ENCODE data around the gene ELAVL1.

ELAVL1 gene

DNA sequence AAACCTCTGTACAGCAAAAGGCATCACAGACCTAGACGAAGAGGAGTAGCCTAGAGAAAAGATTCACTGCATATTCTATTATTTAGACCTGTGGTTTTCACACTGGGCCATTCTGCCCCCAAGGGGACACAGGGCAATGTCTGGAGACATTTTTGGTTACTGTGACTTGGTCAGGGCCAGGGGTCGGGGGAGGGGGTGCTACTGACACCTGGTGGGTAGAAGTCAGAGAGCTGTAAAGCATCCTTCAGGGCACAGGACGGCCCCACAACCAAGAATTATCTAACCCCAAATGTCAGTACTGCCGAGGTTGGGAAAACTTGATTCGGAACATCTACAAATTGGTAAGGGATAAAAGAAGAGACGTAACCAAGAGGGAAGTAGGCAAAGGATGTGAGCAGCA, 11.3 kb downstream of the ELAVL1 start:
- TF ChIP-seq, protein P1, sequence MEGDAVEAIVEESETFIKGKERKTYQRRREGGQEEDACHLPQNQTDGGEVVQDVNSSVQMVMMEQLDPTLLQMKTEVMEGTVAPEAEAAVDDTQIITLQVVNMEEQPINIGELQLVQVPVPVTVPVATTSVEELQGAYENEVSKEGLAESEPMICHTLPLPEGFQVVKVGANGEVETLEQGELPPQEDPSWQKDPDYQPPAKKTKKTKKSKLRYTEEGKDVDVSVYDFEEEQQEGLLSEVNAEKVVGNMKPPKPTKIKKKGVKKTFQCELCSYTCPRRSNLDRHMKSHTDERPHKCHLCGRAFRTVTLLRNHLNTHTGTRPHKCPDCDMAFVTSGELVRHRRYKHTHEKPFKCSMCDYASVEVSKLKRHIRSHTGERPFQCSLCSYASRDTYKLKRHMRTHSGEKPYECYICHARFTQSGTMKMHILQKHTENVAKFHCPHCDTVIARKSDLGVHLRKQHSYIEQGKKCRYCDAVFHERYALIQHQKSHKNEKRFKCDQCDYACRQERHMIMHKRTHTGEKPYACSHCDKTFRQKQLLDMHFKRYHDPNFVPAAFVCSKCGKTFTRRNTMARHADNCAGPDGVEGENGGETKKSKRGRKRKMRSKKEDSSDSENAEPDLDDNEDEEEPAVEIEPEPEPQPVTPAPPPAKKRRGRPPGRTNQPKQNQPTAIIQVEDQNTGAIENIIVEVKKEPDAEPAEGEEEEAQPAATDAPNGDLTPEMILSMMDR (IDR thresholded peaks at IDR 0.05; ENCODE audit: low read depth, low read length, missing control alignments): no peak
- in situ Hi-C loops (cut with HindIII; ENCODE audit: low sequenced_read_pairs): no loop called here
- DNase-seq (ENCODE audit: low read depth): no peak
- no peak overlapping the region for H3K4me3 ChIP-seq (ENCODE audit: low read depth, low read length)

- in situ Hi-C loops (cut with HindIII; ENCODE audit: low sequenced_read_pairs): no loop called here
- TF ChIP-seq, protein P1 (IDR thresholded peaks at IDR 0.05; ENCODE audit: low read depth, low read length, missing control alignments): no peak
- no peak overlapping the region for H3K4me3 ChIP-seq (ENCODE audit: low read depth, low read length)
- DNase-seq (ENCODE audit: low read depth): no peak
Observed at GRCh38 chr19:7993560-7993959, 11.9 kb downstream of the ELAVL1 start.

- no peak for DNase-seq (ENCODE audit: low read depth)
- no peak overlapping the region for H3K4me3 ChIP-seq (ENCODE audit: low read depth, low read length)
- in situ Hi-C loops (cut with HindIII; ENCODE audit: low sequenced_read_pairs): no loop called here
- TF ChIP-seq, protein P1 (IDR thresholded peaks at IDR 0.05; ENCODE audit: low read depth, low read length, missing control alignments): no peak
Observed at GRCh38 chr19:7992575-7992974, 12.9 kb downstream of the ELAVL1 start.

GRCh38 chr19:7989071-7989575, 16.3 kb downstream of the ELAVL1 start:
- TF ChIP-seq, protein P1 (IDR thresholded peaks at IDR 0.05; ENCODE audit: low read depth, low read length, missing control alignments): no peak
- in situ Hi-C loops (cut with HindIII; ENCODE audit: low sequenced_read_pairs): no loop called here
- no peak overlapping the region for H3K4me3 ChIP-seq (ENCODE audit: low read depth, low read length)
- peak; percentile 53 for DNase-seq (ENCODE audit: low read depth)

DNA sequence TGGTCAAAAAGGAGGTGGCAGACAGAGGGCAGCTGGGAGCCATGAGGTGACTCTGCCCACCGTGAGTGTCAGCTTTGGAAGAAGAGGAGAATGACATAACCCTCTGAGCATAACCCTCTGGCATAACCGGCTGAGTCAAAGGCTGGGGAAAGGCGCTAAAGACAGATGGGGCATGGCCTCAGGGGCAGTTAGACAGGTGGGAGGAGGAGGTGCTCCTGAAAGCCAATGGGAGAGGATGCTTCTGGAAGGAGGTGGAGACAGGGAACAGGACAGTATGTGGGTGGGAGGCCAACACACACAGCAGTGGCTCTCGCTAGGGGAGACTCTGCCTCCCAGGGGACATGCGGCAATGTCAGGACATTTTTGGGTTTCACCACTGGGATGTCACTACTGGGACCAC, 17.1 kb downstream of the ELAVL1 start:
- DNase-seq (ENCODE audit: low read depth): no peak
- TF ChIP-seq, protein P1 (IDR thresholded peaks at IDR 0.05; ENCODE audit: low read depth, low read length, missing control alignments): no peak
- no peak overlapping the region for H3K4me3 ChIP-seq (ENCODE audit: low read depth, low read length)
- in situ Hi-C loops (cut with HindIII; ENCODE audit: low sequenced_read_pairs): no loop called here

GRCh38 chr19:7987114-7987768, 18.2 kb downstream of the ELAVL1 start:
- DNase-seq (ENCODE audit: low read depth): no peak
- TF ChIP-seq, protein P1 (IDR thresholded peaks at IDR 0.05; ENCODE audit: low read depth, low read length, missing control alignments): no peak
- H3K4me3 ChIP-seq (ENCODE audit: low read depth, low read length): no peak overlapping the region
- in situ Hi-C loops (cut with HindIII; ENCODE audit: low sequenced_read_pairs): no loop called here

All from astrocyte of the cerebellum (primary cell).